Stimulated activated CD4-positive, alpha-beta T cell treated with anti-CD3 and anti-CD28 coated beads, Interleukin-4, amount 100 ng/mL, for 4 hours (primary cell): Measurements from ENCODE around the gene MAP3K7.
"Not testable (repeated sequence)": the region's sequence is repeated elsewhere in the genome, so short reads cannot be mapped to it uniquely, and the experiment has no call there.

ENCODE experiments used
- DNase-seq, 2 experiments: peaks; one replicate each; pipeline ENCODE4 v3.0.0-alpha.2; 2020

MAP3K7 gene

DNA sequence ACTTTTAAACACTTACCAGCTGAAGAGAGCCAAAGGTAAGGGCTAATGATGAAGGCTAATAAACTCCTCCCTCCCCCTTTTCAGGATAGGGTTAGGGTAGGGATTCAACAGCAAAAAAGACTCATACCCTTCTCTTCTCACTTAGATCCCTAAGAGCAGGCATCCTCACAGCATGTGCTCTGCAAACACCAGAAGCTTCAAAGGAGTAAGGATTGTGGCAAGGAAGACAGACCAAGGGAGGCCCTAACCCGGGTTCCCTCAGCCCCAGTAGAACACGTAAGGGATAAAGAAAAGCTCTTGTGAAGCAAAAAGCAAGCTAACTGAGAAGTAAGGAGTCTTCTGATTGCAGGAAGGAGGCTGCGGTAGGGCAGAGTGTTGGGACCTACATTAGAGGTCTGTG is 11.6 kb downstream of the MAP3K7 start:
- no peak for DNase-seq

- no peak for DNase-seq
Observed at GRCh38 chr6:90574610-90575009, 12.3 kb downstream of the MAP3K7 start.

- DNase-seq: no peak
Observed at GRCh38 chr6:90573624-90574023, 13.2 kb downstream of the MAP3K7 start.

DNA sequence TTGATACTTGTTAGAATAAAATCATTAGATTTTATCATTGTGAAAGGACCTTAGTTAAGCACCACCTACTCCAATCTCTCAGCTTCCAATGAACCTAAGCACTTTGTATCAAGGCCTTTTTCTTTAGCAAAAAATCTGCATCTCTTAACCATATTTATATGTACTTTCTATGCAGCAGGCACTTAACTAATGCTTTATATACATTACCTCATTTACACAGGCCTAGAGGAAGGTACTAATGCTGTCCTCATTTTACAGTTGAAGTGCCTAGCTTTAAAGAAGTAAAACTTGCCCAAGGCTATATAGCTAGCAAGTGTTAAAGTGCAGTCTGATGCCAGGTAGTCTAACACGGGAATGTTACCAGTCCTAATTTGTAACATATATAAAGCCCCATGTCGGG is 14.0 kb downstream of the MAP3K7 start:
- no peak for DNase-seq

DNA sequence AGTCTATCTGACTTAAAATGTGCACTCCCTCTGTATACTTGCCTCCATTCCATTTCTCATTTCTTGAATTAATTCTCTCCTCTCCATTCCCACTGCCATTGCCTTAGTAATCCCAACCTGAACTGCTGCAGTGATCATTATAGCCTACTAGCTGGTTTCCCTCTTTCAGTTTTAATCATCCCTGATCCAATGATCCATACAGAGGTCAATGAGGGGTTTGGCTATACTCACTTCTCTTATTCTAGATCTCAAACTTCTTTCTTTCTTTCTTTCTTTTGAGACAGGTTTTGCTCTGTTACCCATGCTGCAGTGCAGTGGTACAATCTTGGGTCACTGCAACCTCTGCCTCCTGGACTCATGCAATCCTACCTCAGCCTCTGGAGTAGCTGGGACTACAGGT is 17.6 kb downstream of the MAP3K7 start:
- no peak for DNase-seq

DNA sequence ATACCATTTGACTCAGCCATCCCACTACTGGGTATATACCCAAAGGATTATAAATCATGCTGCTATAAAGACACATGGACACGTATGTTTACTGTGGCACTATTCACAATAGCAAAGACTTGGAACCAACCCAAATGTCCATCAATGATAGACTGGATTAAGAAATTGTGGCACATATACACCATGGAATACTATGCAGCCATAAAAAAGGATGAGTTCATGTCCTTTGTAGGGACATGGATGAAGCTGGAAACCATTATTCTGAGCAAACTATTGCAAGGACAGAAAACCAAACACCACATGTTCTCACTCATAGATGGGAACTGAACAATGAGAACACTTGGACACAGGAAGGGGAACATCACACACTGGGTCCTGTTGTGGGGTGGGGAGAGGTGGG is 19.2 kb downstream of the MAP3K7 start:
- not testable (repeated sequence) for DNase-seq

DNA sequence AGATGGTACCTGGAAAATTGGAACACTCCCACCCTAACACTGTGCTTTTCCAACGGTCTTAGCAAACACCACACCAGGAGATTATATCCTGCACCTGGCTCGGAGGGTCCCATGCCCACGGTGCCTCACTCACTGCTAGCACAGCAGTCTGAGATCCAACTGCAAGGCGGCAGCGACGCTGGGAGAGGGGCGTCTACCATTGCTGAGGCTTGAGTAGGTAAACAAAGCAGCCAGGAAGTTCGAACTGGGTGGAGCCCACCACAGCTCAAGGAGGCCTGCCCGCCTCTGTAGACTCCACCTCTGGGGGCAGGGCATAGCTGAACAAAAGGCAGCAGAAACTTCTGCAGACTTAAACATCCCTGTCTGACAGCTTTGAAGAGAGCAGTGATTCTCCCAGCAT is 24.5 kb downstream of the MAP3K7 start:
- not testable (repeated sequence) for DNase-seq

DNA sequence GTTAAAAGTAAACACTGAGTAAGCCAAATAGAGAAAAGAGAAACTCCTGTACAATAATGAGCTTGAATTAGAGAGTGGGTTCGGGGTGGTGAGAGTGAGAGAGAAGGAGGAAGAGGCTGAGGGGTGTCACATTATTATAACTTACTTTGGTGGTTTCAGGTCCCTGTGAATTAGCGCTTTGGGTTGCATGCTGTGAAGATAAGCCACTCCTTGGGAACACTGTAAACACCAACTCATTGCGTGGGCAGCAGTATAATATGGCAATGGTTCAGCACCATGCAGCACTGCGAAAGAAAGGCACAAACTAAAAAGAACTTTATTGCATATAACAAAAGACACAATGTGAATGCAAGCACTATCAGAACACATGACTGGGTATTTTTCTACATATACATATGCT is 26.9 kb downstream of the MAP3K7 start:
- no peak for DNase-seq

- no peak for DNase-seq
Observed at GRCh38 chr6:90557006-90557405, 29.9 kb downstream of the MAP3K7 start.

DNA sequence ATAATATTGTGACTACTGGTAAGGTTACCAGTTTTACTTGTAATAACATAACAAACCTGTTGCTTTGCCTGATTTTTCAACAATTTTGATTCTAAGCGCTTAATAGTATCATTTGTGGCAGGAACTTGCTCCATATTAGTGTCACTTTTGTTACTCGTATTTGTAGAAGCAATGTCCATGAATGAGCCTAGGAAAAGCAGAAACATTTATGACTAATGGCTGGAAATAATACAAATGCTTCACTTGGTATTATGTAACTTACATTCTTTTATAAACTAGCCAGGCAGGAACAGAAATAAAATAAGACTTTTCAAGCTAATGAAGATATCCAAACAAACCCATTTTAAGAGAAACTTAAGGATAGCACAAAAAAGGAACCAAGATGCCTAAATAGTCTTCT is 38.9 kb downstream of the MAP3K7 start:
- no peak for DNase-seq

- no peak for DNase-seq
Observed at GRCh38 chr6:90547079-90547478, 39.8 kb downstream of the MAP3K7 start.

DNA sequence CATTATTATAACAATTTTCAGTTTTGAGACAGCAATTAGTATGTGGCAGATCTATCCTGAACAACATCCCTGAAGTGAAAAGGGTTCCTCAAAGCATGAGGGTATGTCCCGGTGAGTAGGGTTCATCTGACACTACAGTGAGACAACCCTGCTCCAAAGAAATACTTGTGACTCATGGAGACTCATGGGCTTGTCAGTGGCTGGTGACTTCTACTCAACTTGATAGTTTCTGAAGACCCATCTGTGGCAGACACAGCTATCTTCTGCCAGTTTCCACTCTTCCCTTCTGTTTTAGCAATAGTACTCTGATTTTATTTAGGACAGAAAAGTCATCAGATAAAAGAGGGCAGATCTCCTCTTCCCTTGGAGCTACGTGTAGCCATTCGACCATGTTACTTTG is 41.4 kb downstream of the MAP3K7 start:
- no peak for DNase-seq

DNA sequence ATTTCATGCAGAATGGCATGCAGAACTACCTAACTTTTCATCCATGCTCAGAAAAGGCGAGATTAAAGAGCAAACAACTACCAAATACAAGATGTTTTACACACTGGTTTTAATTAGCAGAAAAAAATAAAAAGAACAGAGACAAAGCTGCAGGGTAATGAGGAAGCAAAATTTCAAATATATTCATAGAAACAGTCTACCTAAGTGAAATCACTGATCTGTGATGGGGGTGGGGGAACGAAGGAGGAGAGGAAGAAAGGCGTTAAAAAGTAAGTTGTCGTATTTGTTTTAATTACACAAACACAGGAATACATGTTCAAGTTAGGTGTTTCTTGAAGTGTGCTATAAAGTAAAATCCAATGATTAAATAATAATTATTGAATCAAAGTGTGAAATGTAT is 42.1 kb downstream of the MAP3K7 start:
- DNase-seq: no peak

DNA sequence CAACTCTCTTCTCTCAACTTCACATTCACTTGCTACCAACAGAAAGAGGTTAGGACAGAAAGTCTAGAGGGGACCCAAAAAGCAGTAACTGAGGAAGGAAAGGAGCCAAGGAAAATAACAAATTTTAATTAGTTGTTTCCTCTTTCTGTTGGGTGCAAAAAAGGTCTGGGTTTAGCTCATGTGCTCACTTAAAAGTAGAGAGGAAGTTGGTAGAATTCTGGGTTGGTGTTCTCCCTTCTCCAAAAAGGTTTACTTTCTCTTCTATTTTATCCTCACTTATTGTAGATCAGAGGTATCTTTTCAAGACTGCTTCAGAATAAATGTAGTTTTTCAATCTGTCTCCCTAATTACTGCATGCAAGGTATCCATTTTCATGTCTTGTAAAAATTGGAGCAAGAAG is 42.8 kb downstream of the MAP3K7 start:
- no peak for DNase-seq

- no peak for DNase-seq
Observed at GRCh38 chr6:90541221-90541620, 45.7 kb downstream of the MAP3K7 start.

DNA sequence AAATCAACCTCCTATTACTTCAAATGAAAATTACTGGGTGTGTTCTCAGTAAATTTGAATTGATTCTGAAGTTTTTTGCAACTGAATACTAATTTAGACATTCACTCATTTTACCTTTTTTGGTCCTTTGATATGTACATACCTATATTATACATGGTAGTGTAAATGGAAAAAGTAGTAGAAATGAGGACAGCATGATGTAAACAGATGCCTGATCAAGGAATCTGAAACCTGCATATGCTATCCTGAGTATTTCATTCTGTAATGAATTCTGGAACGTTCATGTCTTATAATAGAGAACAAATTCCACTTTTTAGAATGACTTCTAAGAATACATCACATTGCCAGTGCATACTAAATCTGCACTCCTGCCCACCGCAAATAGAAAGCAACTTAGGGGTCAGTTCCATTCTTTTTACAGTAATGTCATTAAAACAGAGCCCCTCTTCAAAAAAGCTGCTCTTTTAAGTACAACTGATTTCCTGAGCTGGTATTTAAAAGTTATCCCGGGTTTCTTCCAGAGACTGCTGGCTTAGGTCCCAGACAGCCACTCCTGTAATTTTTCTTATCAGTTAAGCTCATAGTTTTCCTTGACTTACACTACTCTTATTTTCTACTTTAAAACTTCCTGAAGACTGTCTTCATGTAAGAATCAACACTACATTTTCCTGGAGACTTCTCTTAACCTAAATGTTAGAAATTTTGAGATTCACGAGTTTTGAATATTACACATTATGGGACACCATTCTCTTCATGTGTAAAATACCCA is 48.4 kb downstream of the MAP3K7 start:
- no peak for DNase-seq

GRCh38 chr6:90537723-90538258 is 49.1 kb downstream of the MAP3K7 start:
- DNase-seq: no peak

- DNase-seq: no peak
Observed at GRCh38 chr6:90537027-90537426, 49.8 kb downstream of the MAP3K7 start.

- DNase-seq: no peak
Observed at GRCh38 chr6:90536520-90536919, 50.4 kb downstream of the MAP3K7 start.

DNA sequence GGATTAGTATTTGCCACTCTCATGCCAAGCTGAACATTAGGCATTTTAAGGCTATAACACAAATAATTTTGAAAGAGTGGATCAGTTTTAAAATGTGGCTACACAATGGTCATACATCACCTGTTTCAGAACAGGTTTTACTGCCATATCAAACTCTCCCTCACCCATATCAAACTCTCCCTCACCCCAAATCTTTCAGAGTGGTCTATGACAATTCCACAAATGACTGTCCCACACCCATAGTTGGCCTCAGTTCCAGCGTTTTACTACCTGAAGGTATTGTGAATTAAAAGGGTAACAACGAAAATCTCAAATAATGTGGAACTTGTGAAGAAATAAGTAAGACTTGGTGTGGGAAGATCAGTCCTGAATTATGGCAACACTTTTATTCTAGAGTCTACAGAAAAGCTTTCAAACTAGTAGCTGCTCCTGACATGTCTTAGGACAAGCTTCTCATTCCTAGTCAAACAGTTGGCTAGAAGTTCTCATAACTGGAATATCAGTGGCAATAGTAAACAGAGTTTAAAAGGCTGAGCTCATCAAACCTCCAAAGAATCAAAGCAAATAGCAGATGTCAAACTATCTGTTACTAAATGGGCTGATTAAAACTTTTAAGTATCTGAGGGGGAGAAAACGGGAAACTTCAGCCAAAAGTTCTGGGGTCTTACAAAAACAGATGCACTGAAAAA is 52.4 kb downstream of the MAP3K7 start:
- no peak for DNase-seq

DNA sequence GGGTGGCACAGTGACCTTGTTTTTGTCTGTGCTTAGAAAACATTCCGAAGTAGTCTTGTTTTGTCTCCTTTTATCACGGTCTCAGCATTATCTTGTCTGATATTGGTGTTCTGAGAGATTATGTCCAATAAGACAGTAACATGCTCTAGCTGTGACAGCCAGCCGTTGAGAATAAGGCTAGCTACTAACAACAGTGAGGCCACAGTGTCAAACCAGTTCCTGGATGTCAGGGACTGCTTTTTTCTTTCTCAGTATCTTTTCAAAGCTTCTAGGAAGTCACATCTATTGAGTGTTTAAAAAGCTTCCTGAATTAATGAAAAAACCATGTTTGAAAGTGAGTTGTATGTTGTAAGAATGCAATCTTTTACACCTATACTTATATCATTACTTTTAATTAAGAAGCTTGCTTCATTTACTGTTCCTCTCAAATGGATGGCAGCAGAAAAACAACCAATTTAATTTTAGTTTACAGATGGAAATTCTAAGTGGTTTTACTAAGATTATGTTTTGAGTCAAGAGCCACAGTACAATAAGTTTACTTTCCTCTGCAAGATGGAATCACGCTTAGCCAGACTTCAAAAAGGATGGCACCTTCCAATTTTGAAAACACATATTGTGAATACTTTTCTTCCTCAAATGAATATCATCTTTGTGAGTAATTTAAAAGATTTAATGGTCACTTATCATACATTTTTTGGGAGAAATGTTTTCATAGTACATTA is 53.1 kb downstream of the MAP3K7 start:
- no peak for DNase-seq

- DNase-seq: no peak
Observed at GRCh38 chr6:90530882-90531281, 56.0 kb downstream of the MAP3K7 start.

DNA sequence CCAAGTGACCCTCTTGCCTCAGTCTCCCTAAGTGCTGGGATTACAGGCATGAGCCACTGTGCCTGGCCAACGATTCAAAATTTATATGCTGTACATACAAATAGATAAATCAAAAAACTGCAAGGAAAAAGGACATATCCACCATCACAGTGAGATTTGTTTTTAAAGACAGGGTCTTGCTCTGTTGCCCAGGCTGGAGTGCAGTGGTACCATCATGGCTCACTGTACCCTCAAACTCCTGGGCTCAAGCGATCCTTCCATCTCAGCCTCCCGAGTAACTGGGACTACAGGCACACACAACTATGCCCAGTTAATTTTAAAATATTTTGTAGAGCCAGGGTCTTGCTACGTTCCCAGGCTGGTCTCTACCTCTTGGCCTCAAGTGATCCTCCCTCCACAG is 61.5 kb downstream of the MAP3K7 start:
- no peak for DNase-seq
